Upper lobe of right lung (tissue), 1 donor: ENCODE data around the gene ERMP1. TPM values are rescaled to one million over a fixed set of nuclear protein-coding genes. Genes with fewer than 3 reads are reported as not detected.

Experiments used
- ATAC-seq: fragments of 200-7000 bp; cut with Tn5 transposase; one replicate; pipeline ENCODE4 v1.9.1; 2020; ENCODE audit warnings: mild to moderate bottlenecking, moderate library complexity
- DNase-seq: peaks from one replicate; pipeline ENCODE4 v3.0.0-alpha.2; 2020
- H3K27ac ChIP-seq: fragments of 200-600 bp; one replicate; pipeline ENCODE4 v1.8.0; 2022
- H3K27me3 ChIP-seq: fragments of 200-600 bp; one replicate; pipeline ENCODE4 v1.8.0; 2022; ENCODE audit warnings: mild to moderate bottlenecking
- H3K36me3 ChIP-seq: fragments of 200-600 bp; one replicate; pipeline ENCODE4 v1.8.0; 2022
- H3K4me1 ChIP-seq: fragments of 200-600 bp; one replicate; pipeline ENCODE4 v1.8.0; 2022
- H3K4me3 ChIP-seq: fragments of 200-600 bp; one replicate; pipeline ENCODE4 v1.8.0; 2022; ENCODE audit warnings: mild to moderate bottlenecking
- H3K9me3 ChIP-seq: fragments of 200-600 bp; one replicate; pipeline ENCODE4 v1.8.0; 2022
- intact Hi-C: fragments of 100-400 bp; cut with DNase I; formaldehyde crosslinking; loops from one replicate; pipeline ENCODE4 v1.11.0; 2022
- total RNA-seq: library from RNA; stranded (reverse); fragmentation: NEBNext Ultra II Directional; extraction: Animal tissue kit (Norgen Biotek cat#: 25700); gene quantifications from one replicate; pipeline ENCODE4 v1.2.1, GENCODE V29; 2021
- TF ChIP-seq, protein P1 (sequence below): fragments of 200-600 bp; IDR thresholded peaks from one replicate; pipeline ENCODE4 v1.8.0; 2022; ENCODE audit warnings: antibody characterized with exemption
- donor health status: DM: no; HTN: yes; CAD: no; lungs with severe emphysema.

ERMP1 gene
- total RNA-seq, 1 donor from 2014 or later, result 34.8 TPM

DNA sequence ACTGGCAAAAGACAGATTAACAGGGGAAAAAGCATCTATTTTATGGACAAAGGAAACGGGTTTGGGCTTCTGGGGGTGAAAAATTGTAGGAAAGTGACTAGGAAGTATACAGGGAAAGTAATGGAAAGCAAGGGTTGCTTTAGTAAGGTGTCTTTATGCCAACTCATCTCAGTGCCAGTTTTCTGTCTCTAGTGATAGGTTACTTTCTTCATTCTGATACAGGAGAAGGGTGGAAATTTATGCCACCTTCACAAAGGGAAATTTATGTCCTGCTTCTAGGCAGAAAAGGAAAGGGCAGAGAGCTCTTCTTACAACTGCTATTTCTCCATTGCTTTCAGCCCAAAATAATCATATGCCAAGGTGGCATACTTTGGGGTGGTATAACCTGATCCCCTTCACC is 20.1 kb upstream of the ERMP1 start:
- no peak overlapping the region for H3K27ac ChIP-seq
- no peaks in the 10 kb centered on the region for H3K4me1 ChIP-seq
- intact Hi-C loops, result no loop called here
- no peak for ATAC-seq
- no peak for DNase-seq
- H3K27me3 ChIP-seq, result no peaks in the 10 kb centered on the region
- TF ChIP-seq, protein P1, sequence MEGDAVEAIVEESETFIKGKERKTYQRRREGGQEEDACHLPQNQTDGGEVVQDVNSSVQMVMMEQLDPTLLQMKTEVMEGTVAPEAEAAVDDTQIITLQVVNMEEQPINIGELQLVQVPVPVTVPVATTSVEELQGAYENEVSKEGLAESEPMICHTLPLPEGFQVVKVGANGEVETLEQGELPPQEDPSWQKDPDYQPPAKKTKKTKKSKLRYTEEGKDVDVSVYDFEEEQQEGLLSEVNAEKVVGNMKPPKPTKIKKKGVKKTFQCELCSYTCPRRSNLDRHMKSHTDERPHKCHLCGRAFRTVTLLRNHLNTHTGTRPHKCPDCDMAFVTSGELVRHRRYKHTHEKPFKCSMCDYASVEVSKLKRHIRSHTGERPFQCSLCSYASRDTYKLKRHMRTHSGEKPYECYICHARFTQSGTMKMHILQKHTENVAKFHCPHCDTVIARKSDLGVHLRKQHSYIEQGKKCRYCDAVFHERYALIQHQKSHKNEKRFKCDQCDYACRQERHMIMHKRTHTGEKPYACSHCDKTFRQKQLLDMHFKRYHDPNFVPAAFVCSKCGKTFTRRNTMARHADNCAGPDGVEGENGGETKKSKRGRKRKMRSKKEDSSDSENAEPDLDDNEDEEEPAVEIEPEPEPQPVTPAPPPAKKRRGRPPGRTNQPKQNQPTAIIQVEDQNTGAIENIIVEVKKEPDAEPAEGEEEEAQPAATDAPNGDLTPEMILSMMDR, result no peak
- no peak overlapping the region for H3K4me3 ChIP-seq
- no peaks in the 10 kb centered on the region for H3K9me3 ChIP-seq
- no peaks in the 10 kb centered on the region for H3K36me3 ChIP-seq

DNA sequence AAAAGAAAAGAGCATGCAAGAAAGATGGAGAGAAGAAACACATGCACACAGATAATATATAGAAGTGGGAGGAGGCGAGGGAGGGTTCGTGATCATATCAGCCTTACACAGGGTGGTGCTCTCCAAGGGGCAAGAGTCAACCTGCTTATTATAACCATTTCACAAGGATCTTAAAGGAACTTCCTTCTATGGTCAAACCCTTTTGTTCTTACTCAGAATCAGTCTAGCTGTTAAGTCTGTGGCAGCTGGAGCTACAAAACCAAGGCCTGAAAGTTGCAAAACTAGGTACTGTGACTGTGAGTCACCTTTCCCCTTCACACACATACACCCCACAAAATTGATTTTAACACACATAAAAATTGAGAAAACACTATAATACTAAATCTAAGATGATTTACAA is 18.5 kb upstream of the ERMP1 start:
- Histone ChIP-seq H3K4me1 (no peaks in the 10 kb centered on the region), H3K9me3 (no peaks in the 10 kb centered on the region), H3K4me3 (no peak overlapping the region), H3K27me3 (no peaks in the 10 kb centered on the region), H3K27ac (no peak overlapping the region), H3K36me3 (no peaks in the 10 kb centered on the region)
- DNase-seq, result no peak
- TF ChIP-seq, protein P1, result no peak
- ATAC-seq, result peak; percentile 90
- intact Hi-C loops, result no loop called here

- Histone ChIP-seq H3K27me3 (no peaks in the 10 kb centered on the region), H3K4me3 (no peak overlapping the region), H3K36me3 (no peaks in the 10 kb centered on the region), H3K9me3 (no peaks in the 10 kb centered on the region), H3K27ac (no peak overlapping the region), H3K4me1 (no peaks in the 10 kb centered on the region)
- ATAC-seq (no peak), DNase-seq (no peak)
- intact Hi-C loops, result no loop called here
- TF ChIP-seq, protein P1, result no peak
Measured at GRCh38 chr9:5850724-5851122, 17.8 kb upstream of the ERMP1 start.

- H3K9me3 ChIP-seq, result no peaks in the 10 kb centered on the region
- peaks cover 7% of the 10 kb centered on the region for H3K4me1 ChIP-seq
- intact Hi-C loops, result no loop called here
- no peak for ATAC-seq
- TF ChIP-seq, protein P1, result no peak
- no peaks in the 10 kb centered on the region for H3K36me3 ChIP-seq
- H3K4me3 ChIP-seq, result no peak overlapping the region
- no peak overlapping the region for H3K27ac ChIP-seq
- no peak for DNase-seq
- H3K27me3 ChIP-seq, result no peaks in the 10 kb centered on the region
Measured at GRCh38 chr9:5848372-5848882, 15.5 kb upstream of the ERMP1 start.

- H3K36me3 ChIP-seq, result no peaks in the 10 kb centered on the region
- no peak for DNase-seq
- no peaks in the 10 kb centered on the region for H3K9me3 ChIP-seq
- no peak for ATAC-seq
- intact Hi-C loops, result no loop called here
- H3K27ac ChIP-seq, result no peak overlapping the region
- H3K4me3 ChIP-seq, result no peak overlapping the region
- peaks cover 16% of the 10 kb centered on the region for H3K4me1 ChIP-seq
- no peaks in the 10 kb centered on the region for H3K27me3 ChIP-seq
- TF ChIP-seq, protein P1, result no peak
Measured at GRCh38 chr9:5846501-5846921, 13.6 kb upstream of the ERMP1 start.

GRCh38 chr9:5846096-5846495 is 13.2 kb upstream of the ERMP1 start:
- Histone ChIP-seq H3K27ac (no peak overlapping the region), H3K9me3 (no peaks in the 10 kb centered on the region), H3K4me3 (no peak overlapping the region), H3K36me3 (no peaks in the 10 kb centered on the region), H3K27me3 (no peaks in the 10 kb centered on the region), H3K4me1 (peaks cover 16% of the 10 kb centered on the region)
- intact Hi-C loops, result no loop called here
- TF ChIP-seq, protein P1, result no peak
- DNase-seq (no peak), ATAC-seq (no peak)
